ENCODE results near the gene GAS5. TPM values are rescaled to one million over a fixed set of nuclear protein-coding genes. Genes with fewer than 3 reads are reported as not detected.

GAS5 gene
- total RNA-seq, 1 experiment from 2014 or later, result 798 TPM

DNA sequence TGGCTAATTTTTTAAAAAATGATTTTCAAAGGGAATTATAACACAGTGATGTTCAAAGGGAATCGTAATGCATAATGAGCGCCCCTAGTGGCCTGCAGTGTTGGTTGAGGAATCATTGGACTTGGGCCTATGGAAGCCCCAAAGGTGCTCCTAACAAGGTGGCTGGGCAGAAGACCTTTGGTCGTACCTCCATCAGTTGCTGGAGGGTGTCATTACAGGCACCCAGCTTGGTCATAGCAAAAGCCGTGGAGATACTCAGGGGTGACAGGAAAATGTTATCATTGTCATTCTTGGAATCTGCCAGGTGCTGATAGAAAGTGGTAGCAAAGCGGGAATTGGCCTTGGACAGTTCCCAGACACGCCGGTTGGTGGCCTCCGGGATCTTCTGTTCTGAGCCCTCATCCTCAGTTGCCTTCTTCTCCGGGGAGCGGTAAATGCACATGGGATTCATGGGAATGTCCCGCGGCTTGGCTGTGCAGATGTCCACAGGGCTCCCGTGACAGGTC lies 46.6 kb upstream of the GAS5 start (continued):
- no peak for TF ChIP-seq SRF (IDR thresholded peaks at IDR 0.05; ENCODE audit: low read depth)
- TF ChIP-seq JUND (IDR thresholded peaks at IDR 0.05), result no peak
- TF ChIP-seq FOSL1 (IDR thresholded peaks at IDR 0.05; ENCODE audit: low read depth), result no peak
- TF ChIP-seq EZH2 (IDR thresholded peaks at IDR 0.05), result no peak

GRCh38 chr1:173913111-173913510 lies 45.3 kb upstream of the GAS5 start:
- DNase-seq (ENCODE audit: low read depth, low spot score) (no peak), ATAC-seq (no peak)
- intact Hi-C loops (cut with micrococcal nuclease), result no loop called here
- no peaks in the 10 kb centered on the region for H3K27me3 ChIP-seq (ENCODE audit: insufficient read depth, low read length)
- no peak overlapping the region for H3K4me3 ChIP-seq (replicated peaks in 1 of 2; ENCODE audit: low read depth in 1 of 2, low read length in 2 of 2)
- H4K20me1 ChIP-seq (ENCODE audit: insufficient read depth), result no peaks in the 10 kb centered on the region
- H3K4me1 ChIP-seq (ENCODE audit: control insufficient read depth in 1 of 2, insufficient read depth in 2 of 2, low read length in 2 of 2), result no peaks in the 10 kb centered on the region
- no peaks in the 10 kb centered on the region for H3K36me3 ChIP-seq (ENCODE audit: control insufficient read depth in 1 of 2, insufficient read depth in 2 of 2, low read length in 2 of 2)
- ChIA-PET RAD21 (ENCODE audit: low non-redundant PET in 1 of 2, low total read pairs in 2 of 2, uncharacterized antibody in 2 of 2, unreplicated experiment in 2 of 2) (no interaction called here), CTCF (no interaction called here), POLR2A (no interaction called here)
- no peak overlapping the region for H3K9ac ChIP-seq (ENCODE audit: low read length)
- H3K4me2 ChIP-seq (ENCODE audit: low read length), result no peak overlapping the region
- TF ChIP-seq FOSL1 (IDR thresholded peaks at IDR 0.05; ENCODE audit: low read depth) (no peak), ELF1 (IDR thresholded peaks at IDR 0.05; ENCODE audit: borderline replicate concordance, low read depth) (no peak)
- H3K79me2 ChIP-seq (ENCODE audit: insufficient read depth, low read length), result no peaks in the 10 kb centered on the region
- no peak overlapping the region for H2AFZ ChIP-seq (ENCODE audit: low read depth, low read length, poor library complexity, severe bottlenecking)
- H3K9me3 ChIP-seq (ENCODE audit: control insufficient read depth in 1 of 2, insufficient read depth in 1 of 2, low read depth in 1 of 2, low read length in 2 of 2), result no peaks in the 10 kb centered on the region
- BruUV-seq (replicated peaks), result no TSS peak
- no peaks in the 10 kb centered on the region for H3K9me2 ChIP-seq (ENCODE audit: insufficient read depth)
- H3K27ac ChIP-seq (ENCODE audit: low read depth, low read length), result no peak overlapping the region

- RAD21 ChIA-PET (ENCODE audit: low non-redundant PET in 1 of 2, low total read pairs in 2 of 2, uncharacterized antibody in 2 of 2, unreplicated experiment in 2 of 2), result no interaction called here
- Histone ChIP-seq H2AFZ (ENCODE audit: low read depth, low read length, poor library complexity, severe bottlenecking) (no peak overlapping the region), H3K4me1 (ENCODE audit: control insufficient read depth in 1 of 2, insufficient read depth in 2 of 2, low read length in 2 of 2) (no peaks in the 10 kb centered on the region), H3K9ac (ENCODE audit: low read length) (no peak overlapping the region), H3K79me2 (ENCODE audit: insufficient read depth, low read length) (no peaks in the 10 kb centered on the region), H4K20me1 (ENCODE audit: insufficient read depth) (no peaks in the 10 kb centered on the region), H3K4me2 (ENCODE audit: low read length) (no peak overlapping the region), H3K36me3 (ENCODE audit: control insufficient read depth in 1 of 2, insufficient read depth in 2 of 2, low read length in 2 of 2) (no peaks in the 10 kb centered on the region), H3K27me3 (ENCODE audit: insufficient read depth, low read length) (no peaks in the 10 kb centered on the region), H3K27ac (ENCODE audit: low read depth, low read length) (no peak overlapping the region), H3K9me2 (ENCODE audit: insufficient read depth) (no peaks in the 10 kb centered on the region), H3K9me3 (ENCODE audit: control insufficient read depth in 1 of 2, insufficient read depth in 1 of 2, low read depth in 1 of 2, low read length in 2 of 2) (no peaks in the 10 kb centered on the region), H3K4me3 (replicated peaks in 1 of 2; ENCODE audit: low read depth in 1 of 2, low read length in 2 of 2) (no peak overlapping the region)
- DNase-seq (ENCODE audit: low read depth, low spot score), result no peak
- ATAC-seq, result no peak
- intact Hi-C loops (cut with micrococcal nuclease), result no loop called here
- TF ChIP-seq JUND (IDR thresholded peaks at IDR 0.05), result no peak
- no TSS peak for BruUV-seq (replicated peaks)
- POLR2A ChIA-PET, result no interaction called here
- CTCF ChIA-PET, result no interaction called here
These were observed 36.2 kb upstream of the GAS5 start for GRCh38 chr1:173903827-173904531.

Measured in HCT116 (cell line).